H1 (cell line): ENCODE measurements around the gene USP13. TPM values are rescaled to one million over a fixed set of nuclear protein-coding genes. Genes with fewer than 3 reads are reported as not detected.

Experiments
- CTCF ChIA-PET: fragments of 300-600 bp; sonication (Branson Sonifier 250); formaldehyde crosslinking; loops from one replicate; lab custom pipeline; 2021; ENCODE audit not compliant: partially characterized antibody; lab: Charles Lee
- POLR2A ChIA-PET: fragments of 300-600 bp; sonication (Branson Sonifier 250); formaldehyde crosslinking; loops from one replicate; lab custom pipeline; 2021; ENCODE audit warnings: inconsistent platforms; ENCODE audit not compliant: partially characterized antibody; lab: Charles Lee
- DNase-seq, 2 experiments: peaks; one replicate each; pipeline versions ENCODE4 v3.0.0 to v3.0.0-alpha.2; 2010 to 2022; ENCODE audit warnings: low spot score in 2 of 2, low read depth in 1 of 2, mixed read lengths in 1 of 2
- FAIRE-seq: peaks from 2 replicates; lab custom pipeline; 2011; peaks lifted over from hg19 to GRCh38; lab: Jason Lieb, UNC
- H2AFZ ChIP-seq: 2 replicates; pipeline ENCODE4 v1.8.1; 2012; ENCODE audit warnings: low read length, inconsistent platforms
- H2AK5ac ChIP-seq: 2 replicates; pipeline ENCODE4 v1.6.1; 2013; ENCODE audit warnings: low read depth, low read length
- H2BK120ac ChIP-seq: replicated peaks from 2 replicates; pipeline ENCODE3; 2013; ENCODE audit warnings: low read depth, low read length, inconsistent platforms
- H2BK12ac ChIP-seq: 2 replicates; pipeline ENCODE4 v1.6.1; 2013; ENCODE audit warnings: low read depth, low read length
- H2BK15ac ChIP-seq: 2 replicates; pipeline ENCODE4 v1.6.1; 2013; ENCODE audit warnings: low read length
- H2BK20ac ChIP-seq: 2 replicates; pipeline ENCODE4 v1.6.1; 2013; ENCODE audit warnings: low read length
- H2BK5ac ChIP-seq: 2 replicates; pipeline ENCODE4 v1.6.1; 2013; ENCODE audit warnings: low read depth, low read length
- H3K14ac ChIP-seq: 2 replicates; pipeline ENCODE4 v1.6.1; 2013; ENCODE audit warnings: inconsistent platforms; ENCODE audit not compliant: insufficient read length
- H3K18ac ChIP-seq: 2 replicates; pipeline ENCODE4 v1.6.1; 2013; ENCODE audit warnings: low read length; ENCODE audit errors: extremely low read depth
- H3K23ac ChIP-seq: 2 replicates; pipeline ENCODE4 v1.6.1; 2013; ENCODE audit warnings: inconsistent platforms; ENCODE audit not compliant: insufficient read length
- H3K23me2 ChIP-seq: 2 replicates; pipeline ENCODE4 v1.6.1; 2013; ENCODE audit warnings: low read depth, low read length
- H3K27ac ChIP-seq: 2 replicates; pipeline ENCODE4 v1.6.1; 2011; ENCODE audit warnings: low read depth, low read length, inconsistent platforms
- H3K27me3 ChIP-seq, 4 experiments: replicated peaks in 1 of 4; 1 replicate in 1 of 4; 2 replicates in 3 of 4; pipeline versions ENCODE4 v1.6.1 to v1.8.1; 2011 to 2013; ENCODE audit warnings: low read length in 3 of 4, mild to moderate bottlenecking in 3 of 4, inconsistent platforms in 2 of 4, mixed read lengths in 2 of 4, moderate library complexity in 1 of 4; ENCODE audit not compliant: control insufficient read depth in 3 of 4, insufficient read depth in 3 of 4; ENCODE audit errors: extremely low read depth in 1 of 4
- H3K36me3 ChIP-seq, 4 experiments: 2 replicates each; pipeline versions ENCODE4 v1.6.1 to v1.8.1; 2011 to 2013; ENCODE audit warnings: mild to moderate bottlenecking in 4 of 4, low read length in 3 of 4, moderate library complexity in 2 of 4, control low read depth in 1 of 4, inconsistent platforms in 1 of 4; ENCODE audit not compliant: insufficient read depth in 4 of 4, control insufficient read depth in 2 of 4
- H3K4ac ChIP-seq: replicated peaks from 2 replicates; pipeline ENCODE3; 2013; ENCODE audit warnings: low read length, low read depth, mixed read lengths, inconsistent platforms; ENCODE audit not compliant: insufficient read length
- H3K4me1 ChIP-seq, 4 experiments: replicated peaks in 1 of 4; 1 replicate in 1 of 4; 2 replicates in 3 of 4; pipeline versions ENCODE4 v1.6.1 to v1.8.1; 2011 to 2013; ENCODE audit warnings: low read length in 3 of 4, inconsistent platforms in 2 of 4, mixed read lengths in 1 of 4; ENCODE audit not compliant: insufficient read depth in 4 of 4, control insufficient read depth in 3 of 4
- H3K4me2 ChIP-seq, 2 experiments: 2 replicates each; pipeline versions ENCODE4 v1.6.1 to v1.8.1; 2011 to 2013; ENCODE audit warnings: low read depth in 2 of 2, low read length in 2 of 2, control low read depth in 1 of 2, inconsistent platforms in 1 of 2, mild to moderate bottlenecking in 1 of 2; ENCODE audit not compliant: insufficient read depth in 1 of 2
- H3K4me3 ChIP-seq, 4 experiments: fragments of 200-600, 300-600 bp in 1 of 4; sonication (generic), shearing (Covaris generic), sonication (Bioruptor Twin) in 1 of 4; 2 replicates each; pipeline versions ENCODE4 v1.5.1 to v1.8.1; 2011 to 2016; ENCODE audit warnings: low read length in 4 of 4, low read depth in 3 of 4, control low read depth in 2 of 4, inconsistent platforms in 2 of 4, mild to moderate bottlenecking in 2 of 4, mixed read lengths in 1 of 4, moderate library complexity in 1 of 4; ENCODE audit not compliant: insufficient read depth in 2 of 4; ENCODE audit errors: extremely low read depth in 1 of 4
- H3K56ac ChIP-seq: replicated peaks from 2 replicates; pipeline ENCODE3; 2013; ENCODE audit warnings: low read depth, mild to moderate bottlenecking, mixed read lengths, low read length, inconsistent platforms; ENCODE audit not compliant: insufficient read length
- H3K79me1 ChIP-seq: 2 replicates; pipeline ENCODE4 v1.6.1; 2013; ENCODE audit warnings: low read depth, low read length, control low read depth
- H3K79me2 ChIP-seq, 2 experiments: 2 replicates each; pipeline versions ENCODE4 v1.6.1 to v1.8.1; 2012 to 2013; ENCODE audit warnings: low read length in 2 of 2, mild to moderate bottlenecking in 2 of 2, inconsistent platforms in 1 of 2; ENCODE audit not compliant: insufficient read depth in 2 of 2, control insufficient read depth in 1 of 2
- H3K9ac ChIP-seq, 4 experiments: replicated peaks in 1 of 4; 1 replicate in 1 of 4; 2 replicates in 3 of 4; pipeline versions ENCODE4 v1.6.1 to v1.8.1; 2011 to 2013; ENCODE audit warnings: low read depth in 3 of 4, low read length in 3 of 4, control low read depth in 2 of 4, mild to moderate bottlenecking in 2 of 4, moderate library complexity in 2 of 4, inconsistent platforms in 1 of 4; ENCODE audit errors: extremely low read depth in 1 of 4
- H3K9me3 ChIP-seq, 2 experiments: 2 replicates each; pipeline versions ENCODE4 v1.6.1 to v1.8.1; 2012 to 2013; ENCODE audit warnings: mild to moderate bottlenecking in 2 of 2, moderate library complexity in 2 of 2, control low read depth in 1 of 2, inconsistent platforms in 1 of 2, low read depth in 1 of 2, low read length in 1 of 2, mixed read lengths in 1 of 2; ENCODE audit not compliant: insufficient read depth in 2 of 2
- H4K20me1 ChIP-seq, 2 experiments: replicated peaks in 1 of 2; 2 replicates each; pipeline versions ENCODE3 to v1.8.1; 2011 to 2013; ENCODE audit warnings: inconsistent platforms in 2 of 2, low read length in 2 of 2, mild to moderate bottlenecking in 1 of 2; ENCODE audit not compliant: insufficient read depth in 2 of 2, control insufficient read depth in 1 of 2
- H4K5ac ChIP-seq: 2 replicates; pipeline ENCODE4 v1.6.1; 2013; ENCODE audit warnings: low read length, low read depth, mixed read lengths, inconsistent platforms; ENCODE audit not compliant: insufficient read length
- H4K8ac ChIP-seq: 2 replicates; pipeline ENCODE4 v1.8.0; 2013; ENCODE audit warnings: mild to moderate bottlenecking, moderate library complexity, low read length, inconsistent platforms; ENCODE audit not compliant: insufficient read depth; ENCODE audit errors: extremely low read depth
- H4K91ac ChIP-seq: replicated peaks from 2 replicates; pipeline ENCODE3; 2013; ENCODE audit warnings: low read length, mixed read lengths, inconsistent platforms; ENCODE audit not compliant: insufficient read length
- ASH2L ChIP-seq: fragments of 200-600, 300-600 bp; sonication (generic); IDR thresholded peaks from one replicate; pipeline ENCODE4 v1.7.1; 2017; ENCODE audit warnings: low read length
- CREB1 ChIP-seq: IDR thresholded peaks from 2 replicates; pipeline ENCODE4 v1.6.1; 2012; ENCODE audit warnings: inconsistent platforms
- EGR1 ChIP-seq: IDR thresholded peaks from 2 replicates; pipeline ENCODE4 v1.6.1; 2011; ENCODE audit warnings: low read depth, low read length, borderline replicate concordance
- GABPA ChIP-seq: IDR thresholded peaks from 2 replicates; pipeline ENCODE4 v1.6.1; 2011; ENCODE audit warnings: mild to moderate bottlenecking, low read length, moderate library complexity, borderline replicate concordance; ENCODE audit not compliant: insufficient read depth
- JUN ChIP-seq: IDR thresholded peaks from 2 replicates; pipeline ENCODE4 v1.6.1; 2011; ENCODE audit warnings: low read depth, mild to moderate bottlenecking, improper control_type of control experiment, low read length
- JUND ChIP-seq: IDR thresholded peaks from 2 replicates; pipeline ENCODE4 v1.6.1; 2011; ENCODE audit warnings: mild to moderate bottlenecking, improper control_type of control experiment, low read length
- PHF8 ChIP-seq: fragments of 200-600 bp; sonication (generic); conservative IDR thresholded peaks from 2 replicates; pipeline ENCODE4 v1.7.1; 2012; ENCODE audit warnings: low read depth, mild to moderate bottlenecking, inconsistent platforms, low read length, moderate library complexity
- RAD21 ChIP-seq, 2 experiments: IDR thresholded peaks in 1 of 2; conservative IDR thresholded peaks in 1 of 2; 2 replicates each; pipeline ENCODE4 v1.6.1; 2011; ENCODE audit warnings: low read depth in 2 of 2, low read length in 2 of 2, improper control_type of control experiment in 1 of 2, inconsistent platforms in 1 of 2, mild to moderate bottlenecking in 1 of 2, moderate library complexity in 1 of 2
- SIN3A ChIP-seq, 2 experiments: IDR thresholded peaks in 1 of 2; conservative IDR thresholded peaks in 1 of 2; 2 replicates each; pipeline ENCODE4 v1.6.1; 2011 to 2012; ENCODE audit warnings: low read length in 2 of 2, improper control_type of control experiment in 1 of 2, low read depth in 1 of 2, mild to moderate bottlenecking in 1 of 2
- SIRT6 ChIP-seq: IDR thresholded peaks from one replicate; pipeline ENCODE4 v1.7.1; 2012; ENCODE audit warnings: low read length, inconsistent platforms
- WGBS, 2 experiments: shearing (Covaris generic) in 1 of 2; methylation state at CpG; one replicate each; pipeline versions ENCODE4 v1.1.6 to v1.1.7; 2013 to 2015; ENCODE audit warnings: low lambda C conversion rate in 2 of 2, mixed read lengths in 2 of 2, inconsistent platforms in 1 of 2, low coverage in 1 of 2, missing lambda C conversion rate in 1 of 2; ENCODE audit not compliant: insufficient replicate concordance in 2 of 2, insufficient coverage in 1 of 2, insufficient read length in 1 of 2; ENCODE audit errors: extremely low coverage in 1 of 2, missing lambda C conversion rate in 1 of 2; 5-methylcytosine and 5-hydroxymethylcytosine counted together
- polyA plus RNA-seq, 7 experiments: library from polyadenylated mRNA; depleted of rRNA in 3 of 7; stranded (reverse) in 5 of 7; unstranded in 2 of 7; fragments of >200 nt in 5 of 7; fragments of 200-250 nt in 2 of 7; gene quantifications; 1 replicate in 5 of 7; 2 replicates in 1 of 7; 4 replicates in 1 of 7; pipeline versions ENCODE4 v1.2.1 to v1.2.3, GENCODE V29; 2011 to 2013; ENCODE audit warnings: missing spikeins in 2 of 7, mixed read lengths in 2 of 7
- total RNA-seq: library from RNA; stranded (reverse); fragmentation: NEBNext Ultra II Directional; extraction: Animal tissue kit (Norgen Biotek cat#: 25700); gene quantifications from 2 replicates; pipeline ENCODE4 v1.2.1, GENCODE V29; 2021

Gene USP13
- total and polyA plus RNA-seq, 2 of the 8 experiments (the other 6 are each of a cell fraction or from before 2014, with no cell fraction given), result 7.9 to 25.9 TPM

DNA sequence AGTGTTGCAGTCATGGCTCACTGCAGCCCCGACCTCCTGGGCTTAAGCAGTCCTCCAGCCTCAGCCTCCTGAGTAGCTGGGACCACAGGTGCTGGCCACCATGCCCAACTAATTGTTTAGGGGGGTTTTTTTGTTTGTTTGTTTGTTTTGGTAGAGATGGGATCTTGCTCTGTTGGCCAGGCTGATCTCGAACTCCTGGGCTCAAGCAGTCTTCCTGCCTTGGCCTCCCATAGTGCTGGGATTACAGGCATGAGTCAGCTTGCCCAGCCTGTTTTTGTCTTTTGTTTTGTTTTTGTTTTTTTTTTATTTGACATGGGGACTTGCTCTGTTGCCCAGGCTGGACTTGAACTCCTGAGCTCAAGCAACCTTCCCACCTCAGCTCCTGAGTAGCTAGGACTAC, 30.8 kb upstream of the USP13 start:
- H4K91ac ChIP-seq, result no peak overlapping the region
- no peak overlapping the region for H3K14ac ChIP-seq
- H4K8ac ChIP-seq, result no peak overlapping the region
- no peaks in the 10 kb centered on the region for H3K4me1 ChIP-seq
- H3K4me2 ChIP-seq, result no peak overlapping the region
- ChIA-PET CTCF (interaction anchor here (0.6 kb wide), 1 partner anchor 949 kb away, joined by 3 read pairs; no protein-coding TSS in a partner anchor), POLR2A (no interaction called here)
- H3K4me3 ChIP-seq, result no peak overlapping the region
- no peaks in the 10 kb centered on the region for H3K27me3 ChIP-seq
- no peak overlapping the region for H2BK12ac ChIP-seq
- no peak overlapping the region for H2BK5ac ChIP-seq
- H4K20me1 ChIP-seq, result no peaks in the 10 kb centered on the region
- FAIRE-seq, result no peak
- H3K9ac ChIP-seq, result no peak overlapping the region
- WGBS, 2 experiments, result 89% methylated on average over 2 of the region's 2 CpGs; no CpG with 5 or more reads in 1 of the 2 experiments
- no peak for DNase-seq
- no peak overlapping the region for H4K5ac ChIP-seq
- no peaks in the 10 kb centered on the region for H3K79me1 ChIP-seq
- no peaks in the 10 kb centered on the region; the same call in 1 of the 2 replicates for H3K23me2 ChIP-seq
- H3K56ac ChIP-seq, result no peak overlapping the region
- no peak overlapping the region for H2AFZ ChIP-seq
- H3K9me3 ChIP-seq, result no peaks in the 10 kb centered on the region
- no peak overlapping the region for H2BK20ac ChIP-seq
- no peak overlapping the region for H3K18ac ChIP-seq
- no peak overlapping the region for H3K23ac ChIP-seq
- no peak overlapping the region for H2AK5ac ChIP-seq
- no peak overlapping the region for H3K27ac ChIP-seq
- H3K79me2 ChIP-seq, result 0 out of 4 replicates have a peak, but pooled peaks cover 0 to 3% of the 10 kb centered on the region in 2 experiments
- H3K36me3 ChIP-seq, result peaks cover 2 to 53% (median 16%) of the 10 kb centered on the region in 4 experiments; a peak in 6 of 8 replicates
- no peak overlapping the region for H2BK120ac ChIP-seq
- no peak overlapping the region for H3K4ac ChIP-seq
- H2BK15ac ChIP-seq, result no peak overlapping the region
- no peak for TF ChIP-seq SIN3A (conservative IDR thresholded peaks at IDR 0.05 in 1 of 2, IDR thresholded peaks at IDR 0.05 in 1 of 2; ENCODE audit: low read depth in 1 of 2, low read length in 2 of 2)
- no peak for TF ChIP-seq RAD21 (IDR thresholded peaks at IDR 0.05 in 1 of 2, conservative IDR thresholded peaks at IDR 0.05 in 1 of 2; ENCODE audit: low read depth in 2 of 2, low read length in 2 of 2)
- no peak for TF ChIP-seq SIRT6
- TF ChIP-seq PHF8, result no peak
- no peak for TF ChIP-seq GABPA
- no peak for TF ChIP-seq JUND
- TF ChIP-seq CREB1, result no peak
- no peak for TF ChIP-seq EGR1
- no peak for TF ChIP-seq JUN
- no peak for TF ChIP-seq ASH2L
